Nephron (organoid): ENCODE measurements around the gene TNFRSF1B.

Experiments used
- H3K27ac Mint-ChIP-seq, 3 experiments: 2 replicates each; pipeline ENCODE4 v1.8.0; 2020; ENCODE audit warnings: mixed read lengths in 3 of 3, mild to moderate bottlenecking in 2 of 3, moderate library complexity in 1 of 3
- H3K27me3 Mint-ChIP-seq: 2 replicates; pipeline ENCODE4 v1.8.0; 2021; ENCODE audit warnings: low read depth, mild to moderate bottlenecking, moderate library complexity, mixed read lengths
- H3K36me3 Mint-ChIP-seq: 2 replicates; pipeline ENCODE4 v1.8.0; 2020; ENCODE audit warnings: low read depth, mixed read lengths
- H3K4me1 Mint-ChIP-seq: 2 replicates; pipeline ENCODE4 v1.8.0; 2020; ENCODE audit warnings: mixed read lengths
- H3K4me3 Mint-ChIP-seq, 3 experiments: 2 replicates each; pipeline ENCODE4 v1.8.0; 2020; ENCODE audit warnings: mild to moderate bottlenecking in 3 of 3, mixed read lengths in 3 of 3, moderate library complexity in 2 of 3
- H3K9me3 Mint-ChIP-seq: 2 replicates; pipeline ENCODE4 v1.8.0; 2020; ENCODE audit warnings: mixed read lengths
- TF ChIP-seq, protein P1 (sequence below), 3 experiments: fragments of 200-600 bp; sonication (generic); IDR thresholded peaks; one replicate each; pipeline ENCODE4 v1.5.0; 2021; ENCODE audit warnings: antibody characterized with exemption in 3 of 3; ENCODE audit not compliant: unreplicated experiment in 3 of 3

TNFRSF1B gene

DNA sequence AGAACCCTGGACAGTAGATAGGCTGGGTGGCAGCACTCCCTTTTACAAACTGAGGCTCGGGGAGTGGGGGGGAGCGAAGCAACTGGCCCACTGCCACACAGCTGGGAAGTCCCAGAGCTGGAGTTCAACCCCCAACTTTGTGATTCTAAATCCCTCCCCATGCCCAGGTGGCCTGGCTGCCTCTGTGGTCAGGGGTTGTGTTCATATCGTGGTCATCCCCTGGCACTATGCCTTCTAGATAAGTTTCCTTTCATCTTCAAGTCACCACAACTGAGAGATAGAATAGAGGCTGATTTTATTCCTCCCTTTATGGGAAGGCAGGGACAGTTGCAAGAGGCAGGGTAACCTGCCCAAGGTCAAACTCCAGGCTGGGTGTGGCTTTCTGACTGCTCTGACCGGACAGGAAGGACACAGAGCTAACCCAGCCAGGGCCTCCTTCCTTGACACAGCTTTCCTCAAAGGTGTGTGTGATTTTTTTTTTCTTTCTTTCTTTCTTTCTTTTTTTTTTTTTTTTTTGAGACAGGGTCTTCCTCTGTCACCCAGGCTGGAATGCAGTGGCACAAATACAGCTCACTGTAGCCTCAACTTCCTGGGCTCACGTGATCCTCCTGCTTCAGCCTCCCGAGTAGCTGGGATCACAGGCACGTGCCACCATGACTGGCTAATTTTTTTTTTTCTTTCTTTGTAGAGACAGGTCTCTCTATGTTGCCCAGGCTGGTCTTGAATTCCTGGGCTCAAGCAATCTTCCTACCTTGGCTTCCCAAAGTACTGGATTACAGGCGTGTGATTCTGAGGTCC is 18.4 kb upstream of the TNFRSF1B start:
- TF ChIP-seq, protein P1, sequence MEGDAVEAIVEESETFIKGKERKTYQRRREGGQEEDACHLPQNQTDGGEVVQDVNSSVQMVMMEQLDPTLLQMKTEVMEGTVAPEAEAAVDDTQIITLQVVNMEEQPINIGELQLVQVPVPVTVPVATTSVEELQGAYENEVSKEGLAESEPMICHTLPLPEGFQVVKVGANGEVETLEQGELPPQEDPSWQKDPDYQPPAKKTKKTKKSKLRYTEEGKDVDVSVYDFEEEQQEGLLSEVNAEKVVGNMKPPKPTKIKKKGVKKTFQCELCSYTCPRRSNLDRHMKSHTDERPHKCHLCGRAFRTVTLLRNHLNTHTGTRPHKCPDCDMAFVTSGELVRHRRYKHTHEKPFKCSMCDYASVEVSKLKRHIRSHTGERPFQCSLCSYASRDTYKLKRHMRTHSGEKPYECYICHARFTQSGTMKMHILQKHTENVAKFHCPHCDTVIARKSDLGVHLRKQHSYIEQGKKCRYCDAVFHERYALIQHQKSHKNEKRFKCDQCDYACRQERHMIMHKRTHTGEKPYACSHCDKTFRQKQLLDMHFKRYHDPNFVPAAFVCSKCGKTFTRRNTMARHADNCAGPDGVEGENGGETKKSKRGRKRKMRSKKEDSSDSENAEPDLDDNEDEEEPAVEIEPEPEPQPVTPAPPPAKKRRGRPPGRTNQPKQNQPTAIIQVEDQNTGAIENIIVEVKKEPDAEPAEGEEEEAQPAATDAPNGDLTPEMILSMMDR (IDR thresholded peaks at IDR 0.05; ENCODE audit: unreplicated experiment in 3 of 3) = no peak
- Mint-ChIP-seq H3K4me1 (peaks cover 12% of the 10 kb centered on the region), H3K27me3 (peaks cover 19% of the 10 kb centered on the region), H3K4me3 (no peak overlapping the region), H3K9me3 (peaks cover 4% of the 10 kb centered on the region), H3K36me3 (no peaks in the 10 kb centered on the region), H3K27ac (no peak overlapping the region)

DNA sequence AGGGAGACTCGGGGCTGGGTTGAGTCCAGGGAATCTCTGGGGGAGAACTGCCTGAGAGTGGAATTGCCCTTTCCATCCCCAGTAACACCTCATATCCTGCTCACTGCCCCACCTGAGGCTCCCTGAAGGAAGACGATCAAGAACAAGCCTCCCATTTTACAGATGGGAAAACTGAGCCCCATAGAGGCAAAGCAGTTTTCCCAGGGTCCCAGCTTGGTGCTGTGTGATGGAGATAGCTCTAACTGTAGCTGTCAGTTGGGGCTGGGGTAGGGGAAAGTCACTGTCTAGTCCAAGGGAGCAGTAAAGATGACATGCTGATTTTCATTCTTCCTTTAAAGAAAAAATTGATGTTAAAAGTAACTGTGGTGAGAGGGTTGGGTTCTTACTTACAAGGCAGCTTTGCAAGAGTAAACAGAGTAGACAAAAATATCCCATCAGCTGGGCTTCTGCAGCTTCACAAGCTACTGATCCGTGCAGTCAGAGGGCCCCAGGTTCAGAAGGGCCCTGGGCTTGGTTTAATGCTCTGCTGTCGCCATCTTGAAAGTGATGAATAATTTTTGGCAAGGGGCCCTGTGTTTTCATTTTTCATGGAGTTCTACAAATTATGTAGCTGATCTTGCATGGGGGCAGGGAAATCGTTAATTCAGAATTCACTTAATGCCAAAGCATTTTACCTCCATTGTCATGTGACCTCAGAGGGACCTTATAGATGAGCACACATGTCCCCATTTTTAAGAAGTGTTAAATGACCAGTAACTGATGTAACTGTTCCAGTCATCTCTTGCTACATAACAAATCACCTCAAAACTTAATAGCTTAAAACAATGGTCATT is 17.6 kb upstream of the TNFRSF1B start:
- peaks cover 5% of the 10 kb centered on the region for H3K4me1 Mint-ChIP-seq
- no peaks in the 10 kb centered on the region for H3K36me3 Mint-ChIP-seq
- H3K27ac Mint-ChIP-seq = no peak overlapping the region
- H3K27me3 Mint-ChIP-seq = peaks cover 20% of the 10 kb centered on the region
- H3K4me3 Mint-ChIP-seq = no peak overlapping the region
- peaks cover 4% of the 10 kb centered on the region for H3K9me3 Mint-ChIP-seq
- TF ChIP-seq, protein P1 (IDR thresholded peaks at IDR 0.05; ENCODE audit: unreplicated experiment in 3 of 3) = no peak

DNA sequence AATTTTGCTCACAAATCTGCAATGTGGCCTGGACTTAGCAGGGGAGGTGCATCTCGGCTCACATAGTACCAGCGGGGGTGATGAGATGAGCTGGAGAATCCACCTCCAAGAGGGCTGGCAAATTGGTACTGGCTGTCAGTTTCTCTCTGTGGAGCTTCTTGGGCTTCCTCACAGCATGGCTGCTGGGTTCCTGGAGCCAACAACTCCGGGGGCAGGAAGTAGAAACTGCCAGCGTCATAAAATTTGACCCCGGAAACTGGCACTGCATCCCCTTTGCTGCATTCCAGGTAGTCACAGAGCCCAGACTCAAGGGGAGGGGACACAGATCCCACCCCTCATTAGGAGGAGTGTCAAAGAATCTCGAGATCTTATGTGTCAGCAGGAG is 17.0 kb upstream of the TNFRSF1B start:
- Mint-ChIP-seq H3K27ac (no peak overlapping the region), H3K27me3 (peaks cover 20% of the 10 kb centered on the region), H3K4me1 (peaks cover 5% of the 10 kb centered on the region), H3K4me3 (no peak overlapping the region), H3K9me3 (peaks cover 4% of the 10 kb centered on the region), H3K36me3 (no peaks in the 10 kb centered on the region)
- TF ChIP-seq, protein P1 (IDR thresholded peaks at IDR 0.05; ENCODE audit: unreplicated experiment in 3 of 3) = no peak

DNA sequence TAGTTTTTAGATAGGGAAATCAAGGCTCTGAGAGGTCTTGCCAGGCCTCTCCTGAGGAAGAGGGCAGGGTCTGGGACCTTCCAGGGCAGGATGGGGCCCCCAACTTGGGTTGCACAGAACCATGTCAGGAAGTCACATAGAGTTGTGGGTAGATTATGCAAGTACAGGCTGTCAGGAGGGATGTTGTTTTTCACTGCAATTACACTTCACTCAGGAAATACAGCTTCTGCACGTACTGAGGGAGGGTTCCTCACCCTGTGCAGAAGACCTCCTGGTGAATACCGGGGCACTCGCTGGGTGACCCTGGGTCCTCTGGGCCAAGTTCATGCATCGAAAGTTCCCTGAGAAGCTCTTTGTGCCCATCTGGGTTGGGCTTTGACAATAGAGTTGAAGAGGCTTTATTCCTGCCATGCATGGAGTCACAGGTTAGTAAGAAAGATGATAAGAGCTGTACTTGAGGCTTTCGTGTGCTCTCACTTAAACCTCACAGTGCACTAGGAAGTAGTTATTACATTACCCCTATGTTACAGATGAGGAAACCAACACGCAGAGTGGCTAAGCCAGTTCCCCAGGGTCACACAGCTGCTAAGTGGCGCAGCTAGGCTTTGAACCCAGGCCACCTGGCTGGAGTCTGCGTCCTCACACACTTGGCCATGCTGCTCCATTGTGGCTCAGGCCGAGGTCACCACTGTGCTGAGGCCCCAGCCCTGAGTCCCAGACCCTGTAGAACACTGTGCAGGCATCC is 16.2 kb upstream of the TNFRSF1B start:
- TF ChIP-seq, protein P1 (IDR thresholded peaks at IDR 0.05; ENCODE audit: unreplicated experiment in 3 of 3) = no peak
- peaks cover 5% of the 10 kb centered on the region for H3K4me1 Mint-ChIP-seq

DNA sequence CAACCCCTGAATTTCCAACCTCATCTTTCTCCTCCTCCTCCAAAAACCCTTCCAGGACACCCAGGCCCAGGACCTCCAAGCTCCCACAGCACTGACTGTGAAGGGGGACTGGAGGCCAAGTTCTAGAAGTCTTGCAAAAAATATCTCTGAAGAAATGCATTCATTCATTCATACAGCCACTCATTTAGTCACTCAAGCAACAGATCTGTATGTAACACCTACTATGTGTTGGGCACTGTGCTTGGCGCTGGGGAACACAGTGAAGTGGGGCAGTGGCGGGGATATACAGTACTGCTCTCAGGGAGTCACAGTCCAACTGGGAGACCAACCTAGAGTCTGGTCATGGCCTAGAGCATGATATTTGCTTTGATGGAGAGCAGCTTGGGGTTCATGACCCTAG is 15.3 kb upstream of the TNFRSF1B start:
- Mint-ChIP-seq H3K36me3 (no peaks in the 10 kb centered on the region), H3K27ac (no peak overlapping the region), H3K4me3 (no peak overlapping the region), H3K27me3 (peaks cover 20% of the 10 kb centered on the region), H3K4me1 (peaks cover 5% of the 10 kb centered on the region), H3K9me3 (peaks cover 4% of the 10 kb centered on the region)
- TF ChIP-seq, protein P1 (IDR thresholded peaks at IDR 0.05; ENCODE audit: unreplicated experiment in 3 of 3) = no peak

More for the DNA sequence above, 16.2 kb upstream of the TNFRSF1B start:
- Mint-ChIP-seq H3K27ac (no peak overlapping the region), H3K27me3 (peaks cover 20% of the 10 kb centered on the region), H3K4me3 (no peak overlapping the region), H3K36me3 (no peaks in the 10 kb centered on the region), H3K9me3 (peaks cover 4% of the 10 kb centered on the region)
